ENCODE results near the gene ADGRD1.

- TF ChIP-seq POLR2A (IDR thresholded peaks at IDR 0.05; ENCODE audit: low read depth, low read length) (no peak), POLR2AphosphoS5 (IDR thresholded peaks at IDR 0.05; ENCODE audit: low read depth, low read length) (no peak)
Measured at GRCh38 chr12:130967636-130968035, 13.9 kb downstream of the ADGRD1 start.
